CD8-positive, alpha-beta memory T cell (primary cell): Measurements from ENCODE around the gene PLA2G4B. TPM values are rescaled to one million over a fixed set of nuclear protein-coding genes. Genes with fewer than 3 reads are reported as not detected.

ENCODE experiments used
- CTCF ChIA-PET: fragments of 350-600 bp; sonication (Branson Sonifier 250); formaldehyde crosslinking; loops from one replicate; lab custom pipeline; 2021; ENCODE audit warnings: antibody characterized with exemption; lab: Charles Lee
- POLR2A ChIA-PET: fragments of 350-600 bp; sonication (Branson Sonifier 250); formaldehyde crosslinking; loops from one replicate; lab custom pipeline; 2021; ENCODE audit warnings: antibody characterized with exemption; lab: Charles Lee
- DNase-seq, 5 donors: peaks; one replicate each; pipeline versions ENCODE4 v3.0.0 to v3.0.0-alpha.2; 2020 to 2022; ENCODE audit warnings: mixed read lengths in 1 of 5
- H3K27ac ChIP-seq: one replicate; pipeline ENCODE4 v1.7.0; 2013; ENCODE audit warnings: low read depth, mild to moderate bottlenecking, low read length, moderate library complexity
- H3K27me3 ChIP-seq: 2 replicates; pipeline ENCODE4 v1.7.0; 2013; ENCODE audit warnings: low read length, mild to moderate bottlenecking; ENCODE audit not compliant: insufficient read depth, poor library complexity, severe bottlenecking
- H3K36me3 ChIP-seq: 2 replicates; pipeline ENCODE4 v1.7.0; 2013; ENCODE audit warnings: mild to moderate bottlenecking, low read length, moderate library complexity; ENCODE audit not compliant: insufficient read depth
- H3K4me1 ChIP-seq: 2 replicates; pipeline ENCODE4 v1.7.0; 2013; ENCODE audit warnings: mild to moderate bottlenecking, low read length, moderate library complexity; ENCODE audit not compliant: insufficient read depth
- H3K4me3 ChIP-seq: 2 replicates; pipeline ENCODE4 v1.7.0; 2013; ENCODE audit warnings: mild to moderate bottlenecking, low read length
- H3K9me3 ChIP-seq: 2 replicates; pipeline ENCODE4 v1.7.0; 2013; ENCODE audit warnings: mild to moderate bottlenecking, low read length
- H3K27ac Mint-ChIP-seq, 8 donors: one replicate each; pipeline ENCODE4 v1.8.0; 2020 to 2021; ENCODE audit warnings: mixed read lengths in 8 of 8, mild to moderate bottlenecking in 6 of 8, inconsistent platforms in 3 of 8, moderate library complexity in 3 of 8
- H3K27me3 Mint-ChIP-seq, 2 donors: one replicate each; pipeline ENCODE4 v1.8.0; 2020 to 2021; ENCODE audit warnings: mixed read lengths in 2 of 2, mild to moderate bottlenecking in 1 of 2, moderate library complexity in 1 of 2
- H3K36me3 Mint-ChIP-seq, 3 donors: one replicate each; pipeline ENCODE4 v1.8.0; 2020 to 2021; ENCODE audit warnings: mixed read lengths in 3 of 3, inconsistent platforms in 1 of 3, mild to moderate bottlenecking in 1 of 3
- H3K4me1 Mint-ChIP-seq, 3 donors: one replicate each; pipeline ENCODE4 v1.8.0; 2020 to 2021; ENCODE audit warnings: mixed read lengths in 3 of 3, inconsistent platforms in 1 of 3, mild to moderate bottlenecking in 1 of 3
- H3K4me3 Mint-ChIP-seq, 7 donors: one replicate each; pipeline ENCODE4 v1.8.0; 2020 to 2021; ENCODE audit warnings: mixed read lengths in 7 of 7, mild to moderate bottlenecking in 6 of 7, moderate library complexity in 4 of 7, inconsistent platforms in 2 of 7
- H3K9me3 Mint-ChIP-seq, 5 donors: one replicate each; pipeline ENCODE4 v1.8.0; 2020 to 2022; ENCODE audit warnings: mixed read lengths in 5 of 5, mild to moderate bottlenecking in 3 of 5, moderate library complexity in 2 of 5, inconsistent platforms in 1 of 5
- polyA plus RNA-seq: library from polyadenylated mRNA; unstranded; fragments of 300-500 nt; fragmentation: Illumina TruSeq; gene quantifications from one replicate; pipeline ENCODE4 v1.2.3, GENCODE V29; 2021
- total RNA-seq, 2 experiments: library from RNA; stranded (reverse); gene quantifications; one replicate each; pipeline ENCODE4 v1.2.3, GENCODE V29; 2021

The PLA2G4B gene
- 1 to 10 TPM; 5.9 to 6.8 TPM for total RNA-seq
- 3.1 TPM for polyA plus RNA-seq

- peaks cover 10% of the 10 kb centered on the region for H3K36me3 ChIP-seq
- CTCF ChIA-PET: interaction anchor here (1.0 to 1.2 kb wide), 2 partner anchors 23 to 27 kb away, joined by 3 to 4 read pairs; no protein-coding TSS in a partner anchor
- Mint-ChIP-seq H3K4me3 (no peak within 1 kb of the TSS), H3K36me3 (peaks cover 4 to 69% (median 4%) of the 10 kb centered on the region in 3 donors), H3K27ac (peak within 1 kb of the TSS in 1 of 8 donors; percentile 84), H3K27me3 (no peaks in the 10 kb centered on the region), H3K9me3 (no peaks in the 10 kb centered on the region), H3K4me1 (peaks cover 7 to 24% (median 18%) of the 10 kb centered on the region in 3 donors)
- POLR2A ChIA-PET: no interaction called here
- H3K9me3 ChIP-seq: no peaks in the 10 kb centered on the region
- no peaks in the 10 kb centered on the region for H3K27me3 ChIP-seq
- H3K4me1 ChIP-seq: peaks cover 5% of the 10 kb centered on the region
- H3K27ac ChIP-seq: no peak within 1 kb of the TSS
- DNase-seq: no peak
- no peak within 1 kb of the TSS for H3K4me3 ChIP-seq
These were observed at the start of gene PLA2G4B for GRCh38 chr15:41838400-41838897. Gene PLA2G4B, plus strand, starts transcription at chr15:41838847. Its CDS starts 67 bp downstream, at chr15:41838914.

GRCh38 chr15:41789236-41789635 lies 49.4 kb upstream of the PLA2G4B start:
- CTCF ChIA-PET: interaction anchor here (1.0 to 1.3 kb wide), 3 partner anchors 15 to 22 kb away, joined by 3 read pairs; partner anchors contain the start of gene MAPKBP1
- DNase-seq: no peak
- Histone ChIP-seq H3K27me3 (no peaks in the 10 kb centered on the region), H3K4me3 (no peak overlapping the region), H3K36me3 (no peaks in the 10 kb centered on the region), H3K27ac (no peak overlapping the region), H3K4me1 (peaks cover 22% of the 10 kb centered on the region), H3K9me3 (no peaks in the 10 kb centered on the region)
- no peaks in the 10 kb centered on the region for H3K9me3 Mint-ChIP-seq
- H3K4me1 Mint-ChIP-seq: peaks cover 39 to 50% (median 43%) of the 10 kb centered on the region in 3 donors
- H3K27ac Mint-ChIP-seq: peak overlapping the region in 1 of 8 donors; percentile 11
- no peaks in the 10 kb centered on the region for H3K27me3 Mint-ChIP-seq
- POLR2A ChIA-PET: no interaction called here
- peaks cover 0 to 1% (median 0%) of the 10 kb centered on the region in 3 donors for H3K36me3 Mint-ChIP-seq
- H3K4me3 Mint-ChIP-seq: no peak overlapping the region

GRCh38 chr15:41789662-41790061 lies 49.0 kb upstream of the PLA2G4B start:
- Mint-ChIP-seq H3K9me3 (no peaks in the 10 kb centered on the region), H3K4me1 (peaks cover 39 to 50% (median 46%) of the 10 kb centered on the region in 3 donors), H3K36me3 (peaks cover 0 to 1% (median 0%) of the 10 kb centered on the region in 3 donors), H3K27me3 (no peaks in the 10 kb centered on the region), H3K27ac (peak overlapping the region in 5 of 8 donors; percentile 6 to 88 (median 26)), H3K4me3 (no peak overlapping the region)
- Histone ChIP-seq H3K27ac (no peak overlapping the region), H3K27me3 (no peaks in the 10 kb centered on the region), H3K4me3 (no peak overlapping the region), H3K36me3 (no peaks in the 10 kb centered on the region), H3K9me3 (no peaks in the 10 kb centered on the region), H3K4me1 (peaks cover 22% of the 10 kb centered on the region)
- CTCF ChIA-PET: interaction anchor here (1.2 to 1.3 kb wide), 3 partner anchors 15 to 115 kb away, joined by 3 read pairs; partner anchors contain the start of gene MAPKBP1
- DNase-seq: no peak
- POLR2A ChIA-PET: no interaction called here

- POLR2A ChIA-PET: no interaction called here
- Mint-ChIP-seq H3K4me1 (peaks cover 40 to 50% (median 48%) of the 10 kb centered on the region in 3 donors), H3K4me3 (no peak overlapping the region), H3K36me3 (peaks cover 0 to 1% (median 0%) of the 10 kb centered on the region in 3 donors), H3K27ac (peak overlapping the region in 6 of 8 donors; percentile 6 to 88 (median 28)), H3K27me3 (no peaks in the 10 kb centered on the region), H3K9me3 (no peaks in the 10 kb centered on the region)
- Histone ChIP-seq H3K9me3 (no peaks in the 10 kb centered on the region), H3K4me3 (no peak overlapping the region), H3K4me1 (peaks cover 22% of the 10 kb centered on the region), H3K27me3 (no peaks in the 10 kb centered on the region), H3K27ac (no peak overlapping the region), H3K36me3 (no peaks in the 10 kb centered on the region)
- CTCF ChIA-PET: interaction anchor here (1.3 kb wide), 1 partner anchor 114 kb away, joined by 3 read pairs; no protein-coding TSS in a partner anchor
- no peak for DNase-seq
These were observed 48.5 kb upstream of the PLA2G4B start for GRCh38 chr15:41790169-41790568.

GRCh38 chr15:41790756-41791546 lies 47.7 kb upstream of the PLA2G4B start:
- Mint-ChIP-seq H3K9me3 (no peaks in the 10 kb centered on the region), H3K4me3 (peak overlapping the region in 2 of 7 donors; percentile 33 to 68), H3K27me3 (no peaks in the 10 kb centered on the region), H3K27ac (peak overlapping the region in 7 of 8 donors; percentile 8 to 80 (median 26)), H3K36me3 (peaks cover 0 to 1% (median 0%) of the 10 kb centered on the region in 3 donors), H3K4me1 (peaks cover 42 to 52% (median 50%) of the 10 kb centered on the region in 3 donors)
- Histone ChIP-seq H3K36me3 (no peaks in the 10 kb centered on the region), H3K27ac (no peak overlapping the region), H3K4me3 (no peak overlapping the region), H3K4me1 (peaks cover 22% of the 10 kb centered on the region), H3K27me3 (no peaks in the 10 kb centered on the region), H3K9me3 (no peaks in the 10 kb centered on the region)
- POLR2A ChIA-PET: no interaction called here
- no peak for DNase-seq
- CTCF ChIA-PET: interaction anchor here (1.3 to 2.8 kb wide), 2 partner anchors 20 to 114 kb away, joined by 3 to 9 read pairs; no protein-coding TSS in a partner anchor

GRCh38 chr15:41791547-41791937 lies 47.1 kb upstream of the PLA2G4B start:
- H3K27me3 Mint-ChIP-seq: no peaks in the 10 kb centered on the region
- H3K36me3 ChIP-seq: no peaks in the 10 kb centered on the region
- DNase-seq: no peak
- H3K4me1 Mint-ChIP-seq: peaks cover 43 to 56% (median 55%) of the 10 kb centered on the region in 3 donors
- ChIA-PET POLR2A (no interaction called here), CTCF (interaction anchor here (2.8 kb wide), 1 partner anchor 20 kb away, joined by 9 read pairs; no protein-coding TSS in a partner anchor)
- no peaks in the 10 kb centered on the region for H3K27me3 ChIP-seq
- H3K27ac Mint-ChIP-seq: peak overlapping the region in 3 of 8 donors; percentile 17 to 80 (median 44)
- peak overlapping the region in 1 of 7 donors; percentile 68 for H3K4me3 Mint-ChIP-seq
- no peak overlapping the region for H3K4me3 ChIP-seq
- H3K27ac ChIP-seq: no peak overlapping the region
- peaks cover 22% of the 10 kb centered on the region for H3K4me1 ChIP-seq
- no peaks in the 10 kb centered on the region for H3K9me3 Mint-ChIP-seq
- H3K9me3 ChIP-seq: no peaks in the 10 kb centered on the region
- peaks cover 0 to 1% (median 0%) of the 10 kb centered on the region in 3 donors for H3K36me3 Mint-ChIP-seq

- H3K27ac ChIP-seq: no peak overlapping the region
- no peaks in the 10 kb centered on the region for H3K9me3 ChIP-seq
- H3K9me3 Mint-ChIP-seq: no peaks in the 10 kb centered on the region
- H3K4me1 Mint-ChIP-seq: peaks cover 43 to 56% (median 55%) of the 10 kb centered on the region in 3 donors
- peaks cover 0 to 1% (median 0%) of the 10 kb centered on the region in 3 donors for H3K36me3 Mint-ChIP-seq
- peak overlapping the region in 1 of 7 donors; percentile 0 for H3K4me3 Mint-ChIP-seq
- peaks cover 22% of the 10 kb centered on the region for H3K4me1 ChIP-seq
- H3K27ac Mint-ChIP-seq: peak overlapping the region in 2 of 8 donors; percentile 44 to 51
- H3K4me3 ChIP-seq: no peak overlapping the region
- no peaks in the 10 kb centered on the region for H3K27me3 ChIP-seq
- ChIA-PET CTCF (interaction anchor here (1.3 to 2.8 kb wide), 2 partner anchors 19 to 28 kb away, joined by 3 to 9 read pairs; no protein-coding TSS in a partner anchor), POLR2A (no interaction called here)
- no peak for DNase-seq
- no peaks in the 10 kb centered on the region for H3K36me3 ChIP-seq
- H3K27me3 Mint-ChIP-seq: no peaks in the 10 kb centered on the region
These were observed 46.5 kb upstream of the PLA2G4B start for GRCh38 chr15:41792000-41792637.
